Testis (tissue), 3 donors: ENCODE measurements around the gene TBL1XR1. TPM values are rescaled to one million over a fixed set of nuclear protein-coding genes. Genes with fewer than 3 reads are reported as not detected.

Experiments used
- DNase-seq: peaks from one replicate; pipeline ENCODE4 v3.0.0-alpha.2; 2019
- H3K27ac ChIP-seq, 2 donors: fragments of 200-600 bp; sonication (generic); one replicate each; pipeline ENCODE4 v1.5.1; 2019
- H3K27me3 ChIP-seq: fragments of 200-600 bp; sonication (generic); one replicate; pipeline ENCODE4 v1.5.1; 2019
- H3K36me3 ChIP-seq: fragments of 200-600 bp; sonication (generic); one replicate; pipeline ENCODE4 v1.5.1; 2017; ENCODE audit warnings: low read depth; ENCODE audit errors: missing control alignments
- H3K4me1 ChIP-seq: fragments of 200-600 bp; sonication (generic); one replicate; pipeline ENCODE4 v1.5.1; 2019
- H3K4me3 ChIP-seq, 2 donors: fragments of 200-600 bp; sonication (generic); one replicate each; pipeline ENCODE4 v1.5.1; 2017 to 2019
- H3K9me3 ChIP-seq: fragments of 200-600 bp; sonication (generic); one replicate; pipeline ENCODE4 v1.5.1; 2017
- POLR2A ChIP-seq: fragments of 450-650 bp; IDR thresholded peaks from one replicate; pipeline ENCODE4 v1.6.1; 2017; ENCODE audit warnings: antibody characterized with exemption, mild to moderate bottlenecking, moderate library complexity
- WGBS, 2 donors: methylation state at CpG; one replicate each; pipeline ENCODE4 v1.1.5; 2018; 5-methylcytosine and 5-hydroxymethylcytosine counted together
- intact Hi-C: fragments of 100-400 bp; cut with DNase I; formaldehyde crosslinking; loops from one replicate; pipeline ENCODE4 v1.15.1; 2023; ENCODE audit warnings: low total_unique reads
- polyA plus RNA-seq: library from polyadenylated mRNA; stranded (reverse); fragments of 350-450 nt; fragmentation: Illumina TruSeq; extraction: RNeasy Lipid Tissue Mini Kit (QIAGEN cat#74804); gene quantifications from one replicate; pipeline ENCODE4 v1.2.3, GENCODE V29; 2014; ENCODE audit warnings: low read depth, low replicate concordance; ENCODE audit not compliant: insufficient read depth
- total RNA-seq, 2 donors: library from RNA; depleted of rRNA; stranded (reverse); fragments of >200 nt; gene quantifications; one replicate each; pipeline ENCODE4 v1.2.3, GENCODE V29; 2016
- TF ChIP-seq, protein P1 (sequence below), 3 experiments: fragments of 450-650 bp in 2 of 3; fragments of 200-600 bp in 1 of 3; sonication (generic) in 1 of 3; IDR thresholded peaks; one replicate each; pipeline ENCODE4 v1.5.1; 2016 to 2019; ENCODE audit warnings: antibody characterized with exemption in 3 of 3, mild to moderate bottlenecking in 2 of 3, moderate library complexity in 1 of 3

Gene TBL1XR1
- total and polyA plus RNA-seq, 3 donors from 2014 or later, result 44.2 to 67.6 (median 59.8) TPM

- no peak overlapping the region for H3K27ac ChIP-seq
- H3K36me3 ChIP-seq, result no peaks in the 10 kb centered on the region
- H3K4me3 ChIP-seq, result no peak overlapping the region
- WGBS, 2 donors, result 70 to 75% methylated on average over 3 of the region's 3 CpGs
- no peaks in the 10 kb centered on the region for H3K27me3 ChIP-seq
- DNase-seq, result no peak
- intact Hi-C loops, result no loop called here
- TF ChIP-seq, protein P1, sequence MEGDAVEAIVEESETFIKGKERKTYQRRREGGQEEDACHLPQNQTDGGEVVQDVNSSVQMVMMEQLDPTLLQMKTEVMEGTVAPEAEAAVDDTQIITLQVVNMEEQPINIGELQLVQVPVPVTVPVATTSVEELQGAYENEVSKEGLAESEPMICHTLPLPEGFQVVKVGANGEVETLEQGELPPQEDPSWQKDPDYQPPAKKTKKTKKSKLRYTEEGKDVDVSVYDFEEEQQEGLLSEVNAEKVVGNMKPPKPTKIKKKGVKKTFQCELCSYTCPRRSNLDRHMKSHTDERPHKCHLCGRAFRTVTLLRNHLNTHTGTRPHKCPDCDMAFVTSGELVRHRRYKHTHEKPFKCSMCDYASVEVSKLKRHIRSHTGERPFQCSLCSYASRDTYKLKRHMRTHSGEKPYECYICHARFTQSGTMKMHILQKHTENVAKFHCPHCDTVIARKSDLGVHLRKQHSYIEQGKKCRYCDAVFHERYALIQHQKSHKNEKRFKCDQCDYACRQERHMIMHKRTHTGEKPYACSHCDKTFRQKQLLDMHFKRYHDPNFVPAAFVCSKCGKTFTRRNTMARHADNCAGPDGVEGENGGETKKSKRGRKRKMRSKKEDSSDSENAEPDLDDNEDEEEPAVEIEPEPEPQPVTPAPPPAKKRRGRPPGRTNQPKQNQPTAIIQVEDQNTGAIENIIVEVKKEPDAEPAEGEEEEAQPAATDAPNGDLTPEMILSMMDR (IDR thresholded peaks at IDR 0.05), result no peak
- no peak for TF ChIP-seq POLR2A
- peaks cover 4% of the 10 kb centered on the region for H3K4me1 ChIP-seq
- H3K9me3 ChIP-seq, result no peaks in the 10 kb centered on the region
These were observed 90.7 kb downstream of the TBL1XR1 start for GRCh38 chr3:177106594-177106993.

- peaks cover 4% of the 10 kb centered on the region for H3K4me1 ChIP-seq
These were observed 91.1 kb downstream of the TBL1XR1 start for GRCh38 chr3:177106184-177106583.

GRCh38 chr3:177105623-177106022 lies 91.7 kb downstream of the TBL1XR1 start:
- no peaks in the 10 kb centered on the region for H3K9me3 ChIP-seq
- WGBS, 2 donors, result 77 to 79% methylated on average over 4 of the region's 4 CpGs

More at GRCh38 chr3:177106184-177106583, 91.1 kb downstream of the TBL1XR1 start:
- no peaks in the 10 kb centered on the region for H3K36me3 ChIP-seq
- H3K9me3 ChIP-seq, result no peaks in the 10 kb centered on the region
- H3K27ac ChIP-seq, result no peak overlapping the region
- TF ChIP-seq, protein P1 (IDR thresholded peaks at IDR 0.05), result no peak
- no peak for TF ChIP-seq POLR2A
- no peaks in the 10 kb centered on the region for H3K27me3 ChIP-seq
- no peak for DNase-seq
- H3K4me3 ChIP-seq, result no peak overlapping the region
- intact Hi-C loops, result no loop called here
- 82 to 93% methylated on average over 7 of the region's 7 CpGs for WGBS, 2 donors

DNA sequence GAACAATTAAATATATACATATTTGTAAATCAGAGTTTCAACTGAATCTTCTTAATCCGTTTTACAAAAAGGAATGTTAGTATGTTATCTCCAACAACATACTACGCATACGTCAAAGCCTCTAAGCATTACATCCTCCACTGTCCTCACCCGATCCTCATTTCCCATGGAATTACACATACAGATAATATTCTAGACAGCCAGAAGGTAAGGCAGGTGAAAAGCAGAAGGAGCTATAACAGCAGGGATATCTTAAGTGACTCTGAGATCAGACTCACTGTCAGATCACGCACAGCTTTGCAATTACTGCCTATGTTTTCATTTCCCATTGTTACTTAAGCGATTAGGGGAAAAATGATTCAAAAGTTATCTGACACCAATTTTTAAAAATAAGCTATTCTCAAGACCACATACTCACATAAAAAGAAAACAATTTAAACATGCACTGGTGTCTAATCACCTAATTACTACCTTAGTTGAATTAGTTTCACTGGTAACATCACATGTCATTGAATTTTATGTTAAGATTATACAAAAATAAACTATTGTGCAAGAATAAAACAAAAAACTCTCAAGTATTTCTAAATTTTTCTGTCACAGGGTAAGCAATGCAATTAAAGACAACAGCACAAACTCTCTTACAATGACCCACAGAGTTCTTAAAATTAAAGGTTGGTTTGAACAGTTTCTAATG lies 92.8 kb downstream of the TBL1XR1 start:
- Histone ChIP-seq H3K4me1 (peaks cover 4% of the 10 kb centered on the region), H3K9me3 (no peaks in the 10 kb centered on the region), H3K27ac (no peak overlapping the region), H3K4me3 (no peak overlapping the region), H3K36me3 (no peaks in the 10 kb centered on the region), H3K27me3 (no peaks in the 10 kb centered on the region)
- 78% methylated on average over 6 of the region's 6 CpGs for WGBS, 2 donors
- DNase-seq, result no peak
- intact Hi-C loops, result no loop called here
- TF ChIP-seq POLR2A, result no peak
- TF ChIP-seq, protein P1 (IDR thresholded peaks at IDR 0.05), result no peak

More at GRCh38 chr3:177105623-177106022, 91.7 kb downstream of the TBL1XR1 start:
- H3K27me3 ChIP-seq, result no peaks in the 10 kb centered on the region
- H3K36me3 ChIP-seq, result no peaks in the 10 kb centered on the region
- no peak overlapping the region for H3K27ac ChIP-seq
- no peak overlapping the region for H3K4me3 ChIP-seq
- peaks cover 4% of the 10 kb centered on the region for H3K4me1 ChIP-seq
- TF ChIP-seq, protein P1 (IDR thresholded peaks at IDR 0.05), result no peak
- TF ChIP-seq POLR2A, result no peak
- intact Hi-C loops, result no loop called here
- DNase-seq, result no peak

- Histone ChIP-seq H3K9me3 (no peaks in the 10 kb centered on the region), H3K4me1 (peaks cover 4% of the 10 kb centered on the region), H3K27me3 (no peaks in the 10 kb centered on the region), H3K4me3 (no peak overlapping the region), H3K27ac (no peak overlapping the region), H3K36me3 (no peaks in the 10 kb centered on the region)
- TF ChIP-seq POLR2A, result no peak
- TF ChIP-seq, protein P1 (IDR thresholded peaks at IDR 0.05), result no peak
- DNase-seq, result no peak
- intact Hi-C loops, result no loop called here
- WGBS, 2 donors, result 35 to 44% methylated on average over 3 of the region's 3 CpGs
These were observed 94.7 kb downstream of the TBL1XR1 start for GRCh38 chr3:177102553-177102952.
